ENCODE data around the gene TRAF4.

The TRAF4 gene

DNA sequence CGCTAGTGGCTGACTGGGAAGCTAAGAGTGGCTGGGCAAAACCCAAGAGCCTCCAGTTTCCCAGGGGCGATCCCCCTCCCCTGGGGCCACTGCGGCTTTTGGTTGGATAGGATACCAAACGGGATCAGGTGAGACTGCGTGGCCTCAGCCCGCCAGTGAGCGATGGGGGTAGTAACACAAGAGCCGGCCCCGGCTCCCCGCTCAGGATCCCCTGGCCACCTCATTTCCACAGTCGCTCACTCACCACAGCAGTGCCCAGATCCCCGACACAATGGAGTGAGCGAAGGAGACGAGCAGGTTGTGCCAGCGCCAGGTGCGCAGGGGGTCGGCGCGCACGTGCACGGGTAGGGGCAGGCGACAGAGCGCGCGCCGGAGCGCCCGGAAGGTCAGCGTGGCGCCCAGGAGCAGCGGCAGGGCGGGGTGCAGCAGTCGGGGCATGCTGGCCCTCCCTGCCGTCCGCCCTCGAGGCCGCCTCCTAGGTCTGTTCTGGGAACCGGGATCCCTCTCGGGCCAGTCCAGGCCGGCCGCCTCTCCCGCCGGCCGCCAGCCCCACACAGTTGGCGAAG lies 18.1 kb upstream of the TRAF4 start:
- DNase-seq = no peak
- Histone ChIP-seq H3K9me3 (ENCODE audit: control extremely low read depth in 1 of 5, control insufficient read depth in 4 of 5, insufficient read depth in 2 of 5, low read depth in 1 of 5, low read length in 4 of 5) (no peaks in the 10 kb centered on the region), H3K4me3 (ENCODE audit: control insufficient read depth in 1 of 7, extremely low read depth in 1 of 7, insufficient read depth in 4 of 7, low read depth in 2 of 7, low read length in 6 of 7) (peak overlapping the region; percentile 27 to 91 (median 67)), H3K4me1 (ENCODE audit: control extremely low read depth in 1 of 4, control insufficient read depth in 4 of 4, insufficient read depth in 4 of 4, low read length in 3 of 4) (peaks cover 9 to 68% (median 53%) of the 10 kb centered on the region in 4 experiments), H3K27me3 (replicated peaks in 2 of 5; ENCODE audit: control insufficient read depth in 4 of 5, insufficient read depth in 5 of 5, low read length in 4 of 5) (no peaks in the 10 kb centered on the region), H3K27ac (ENCODE audit: insufficient read depth in 1 of 2, low read depth in 1 of 2, low read length in 2 of 2, poor library complexity in 1 of 2, severe bottlenecking in 2 of 2) (peak overlapping the region in 1 of 2 experiments; percentile 61), H3K36me3 (ENCODE audit: control insufficient read depth in 4 of 4, insufficient read depth in 4 of 4, low read length in 3 of 4) (peaks cover 8 to 43% (median 34%) of the 10 kb centered on the region in 4 experiments)
- CTCF ChIA-PET = interaction anchor here (1.0 to 17.9 kb wide), 17 partner anchors 9 to 1271 kb away, joined by 3 to 507 read pairs (median 6); partner anchors contain the start of genes DHRS13, PROCA1 and TRAF4
- 3% methylated on average over 25 of the region's 45 CpGs for WGBS (ENCODE audit: insufficient coverage)
- POLR2A ChIA-PET = interaction anchor here (1.1 to 3.6 kb wide), 3 partner anchors 16 to 30 kb away, joined by 5 to 87 read pairs (median 9); partner anchors contain the start of gene TRAF4

GRCh38 chr17:28726226-28726626 lies 17.6 kb upstream of the TRAF4 start, which contains the start of gene TLCD1:
Gene TLCD1 (minus strand): TSS chr17:28726233. CDS start chr17:28726097, 136 bp downstream.
- whole genome bisulfite sequencing (ENCODE audit: insufficient coverage) = 0% methylated on average over 37 of the region's 49 CpGs
- Histone ChIP-seq H3K36me3 (ENCODE audit: control insufficient read depth in 4 of 4, insufficient read depth in 4 of 4, low read length in 3 of 4) (peaks cover 8 to 38% (median 34%) of the 10 kb centered on the region in 4 experiments), H3K4me3 (ENCODE audit: control insufficient read depth in 1 of 7, extremely low read depth in 1 of 7, insufficient read depth in 4 of 7, low read depth in 2 of 7, low read length in 6 of 7) (peak within 1 kb of the TSS; percentile 51 to 91 (median 83)), H3K4me1 (ENCODE audit: control extremely low read depth in 1 of 4, control insufficient read depth in 4 of 4, insufficient read depth in 4 of 4, low read length in 3 of 4) (peaks cover 8 to 63% (median 48%) of the 10 kb centered on the region in 4 experiments), H3K9me3 (ENCODE audit: control extremely low read depth in 1 of 5, control insufficient read depth in 4 of 5, insufficient read depth in 2 of 5, low read depth in 1 of 5, low read length in 4 of 5) (no peaks in the 10 kb centered on the region), H3K27me3 (replicated peaks in 2 of 5; ENCODE audit: control insufficient read depth in 4 of 5, insufficient read depth in 5 of 5, low read length in 4 of 5) (no peaks in the 10 kb centered on the region), H3K27ac (ENCODE audit: insufficient read depth in 1 of 2, low read depth in 1 of 2, low read length in 2 of 2, poor library complexity in 1 of 2, severe bottlenecking in 2 of 2) (peak within 1 kb of the TSS in 1 of 2 experiments; percentile 94)
- ChIA-PET POLR2A (interaction anchor here (1.0 to 3.6 kb wide), 4 partner anchors 15 to 30 kb away, joined by 3 to 87 read pairs (median 7); partner anchors contain the start of genes PROCA1 and TRAF4), CTCF (interaction anchor here (0.6 to 17.9 kb wide), 21 partner anchors 9 to 1271 kb away, joined by 3 to 507 read pairs (median 5); partner anchors contain the start of genes DHRS13, PROCA1 and TRAF4)
- peak; percentile 61 to 80 (median 79) for DNase-seq

- no peaks in the 10 kb centered on the region for H3K27me3 ChIP-seq (replicated peaks in 2 of 5; ENCODE audit: control insufficient read depth in 4 of 5, insufficient read depth in 5 of 5, low read length in 4 of 5)
- ChIA-PET CTCF (interaction anchor here (0.6 to 17.9 kb wide), 28 partner anchors 8 to 1272 kb away, joined by 3 to 507 read pairs (median 4); partner anchors contain the start of genes DHRS13, FAM222B, PROCA1 and SDF2), POLR2A (interaction anchor here (1.0 to 3.6 kb wide), 5 partner anchors 14 to 37 kb away, joined by 3 to 87 read pairs (median 5); partner anchors contain the start of genes PROCA1 and TRAF4)
- peak overlapping the region in 1 of 2 experiments; percentile 94 for H3K27ac ChIP-seq (ENCODE audit: insufficient read depth in 1 of 2, low read depth in 1 of 2, low read length in 2 of 2, poor library complexity in 1 of 2, severe bottlenecking in 2 of 2)
- WGBS (ENCODE audit: insufficient coverage) = 0% methylated on average over 51 of the region's 57 CpGs
- peaks cover 5 to 56% (median 41%) of the 10 kb centered on the region in 4 experiments for H3K4me1 ChIP-seq (ENCODE audit: control extremely low read depth in 1 of 4, control insufficient read depth in 4 of 4, insufficient read depth in 4 of 4, low read length in 3 of 4)
- peak; percentile 90 to 92 (median 92) for DNase-seq
- H3K4me3 ChIP-seq (ENCODE audit: control insufficient read depth in 1 of 7, extremely low read depth in 1 of 7, insufficient read depth in 4 of 7, low read depth in 2 of 7, low read length in 6 of 7) = peak overlapping the region; percentile 51 to 91 (median 83)
- H3K9me3 ChIP-seq (ENCODE audit: control extremely low read depth in 1 of 5, control insufficient read depth in 4 of 5, insufficient read depth in 2 of 5, low read depth in 1 of 5, low read length in 4 of 5) = no peaks in the 10 kb centered on the region
- H3K36me3 ChIP-seq (ENCODE audit: control insufficient read depth in 4 of 4, insufficient read depth in 4 of 4, low read length in 3 of 4) = peaks cover 8 to 32% (median 29%) of the 10 kb centered on the region in 4 experiments
These were observed 17.0 kb upstream of the TRAF4 start for GRCh38 chr17:28726627-28727491.

- 0% methylated on average over 50 of the region's 64 CpGs for WGBS (ENCODE audit: insufficient coverage)
- H3K4me1 ChIP-seq (ENCODE audit: control extremely low read depth in 1 of 4, control insufficient read depth in 4 of 4, insufficient read depth in 4 of 4, low read length in 3 of 4) = peaks cover 5 to 39% (median 33%) of the 10 kb centered on the region in 4 experiments
These were observed 15.2 kb upstream of the TRAF4 start, which contains the start of gene NEK8 for GRCh38 chr17:28728364-28729200. Gene NEK8 (plus strand): TSS chr17:28728788. CDS start chr17:28728814, 26 bp downstream.

DNA sequence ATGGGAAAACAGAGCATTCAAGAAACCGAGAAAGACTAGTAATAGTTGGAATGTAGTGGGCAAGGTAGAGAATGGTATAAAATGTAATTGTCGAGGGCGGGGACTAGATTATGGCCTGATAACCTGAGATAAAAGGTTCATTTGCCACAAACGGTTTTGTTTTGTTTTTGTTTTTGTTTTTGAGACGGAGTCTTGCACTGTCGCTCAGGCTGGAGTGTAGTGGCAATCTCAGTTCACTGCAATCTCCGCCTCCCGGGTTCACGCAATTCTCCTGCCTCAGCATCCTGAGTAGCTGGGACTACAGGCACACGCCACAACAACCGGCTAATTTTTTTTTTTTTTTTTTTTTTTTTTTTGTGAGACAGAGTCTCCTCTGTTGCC lies 13.9 kb upstream of the TRAF4 start:
- Histone ChIP-seq H3K36me3 (ENCODE audit: control insufficient read depth in 4 of 4, insufficient read depth in 4 of 4, low read length in 3 of 4) (peaks cover 0 to 7% (median 3%) of the 10 kb centered on the region in 4 experiments), H3K9me3 (ENCODE audit: control extremely low read depth in 1 of 5, control insufficient read depth in 4 of 5, insufficient read depth in 2 of 5, low read depth in 1 of 5, low read length in 4 of 5) (no peaks in the 10 kb centered on the region), H3K27me3 (replicated peaks in 2 of 5; ENCODE audit: control insufficient read depth in 4 of 5, insufficient read depth in 5 of 5, low read length in 4 of 5) (no peaks in the 10 kb centered on the region), H3K4me1 (ENCODE audit: control extremely low read depth in 1 of 4, control insufficient read depth in 4 of 4, insufficient read depth in 4 of 4, low read length in 3 of 4) (peaks cover 5 to 36% (median 32%) of the 10 kb centered on the region in 4 experiments), H3K4me3 (ENCODE audit: control insufficient read depth in 1 of 7, extremely low read depth in 1 of 7, insufficient read depth in 4 of 7, low read depth in 2 of 7, low read length in 6 of 7) (no peak overlapping the region), H3K27ac (ENCODE audit: insufficient read depth in 1 of 2, low read depth in 1 of 2, low read length in 2 of 2, poor library complexity in 1 of 2, severe bottlenecking in 2 of 2) (no peak overlapping the region)
- ChIA-PET POLR2A (no interaction called here), CTCF (interaction anchor here (17.9 kb wide), 1 partner anchor 16 kb away, joined by 507 read pairs; the partner anchor contains the start of gene TRAF4)
- 97% methylated on average over 11 of the region's 11 CpGs for WGBS (ENCODE audit: insufficient coverage)
- no peak for DNase-seq

More at GRCh38 chr17:28728364-28729200, 15.2 kb upstream of the TRAF4 start, which contains the start of gene NEK8:
- peaks cover under 1 to 16% (median 13%) of the 10 kb centered on the region in 4 experiments for H3K36me3 ChIP-seq (ENCODE audit: control insufficient read depth in 4 of 4, insufficient read depth in 4 of 4, low read length in 3 of 4)
- POLR2A ChIA-PET = interaction anchor here (0.5 to 3.6 kb wide), 5 partner anchors 10 to 1576 kb away, joined by 3 to 87 read pairs (median 5); partner anchors contain the start of gene TRAF4
- H3K27me3 ChIP-seq (replicated peaks in 2 of 5; ENCODE audit: control insufficient read depth in 4 of 5, insufficient read depth in 5 of 5, low read length in 4 of 5) = no peaks in the 10 kb centered on the region
- peak within 1 kb of the TSS; percentile 91 to 94 for H3K27ac ChIP-seq (ENCODE audit: insufficient read depth in 1 of 2, low read depth in 1 of 2, low read length in 2 of 2, poor library complexity in 1 of 2, severe bottlenecking in 2 of 2)
- H3K4me3 ChIP-seq (ENCODE audit: control insufficient read depth in 1 of 7, extremely low read depth in 1 of 7, insufficient read depth in 4 of 7, low read depth in 2 of 7, low read length in 6 of 7) = peak within 1 kb of the TSS; percentile 75 to 91 (median 84)
- CTCF ChIA-PET = interaction anchor here (0.8 to 17.9 kb wide), 9 partner anchors 9 to 224 kb away, joined by 3 to 507 read pairs (median 7); partner anchors contain the start of genes DHRS13, PROCA1, RPL23A and TRAF4
- H3K9me3 ChIP-seq (ENCODE audit: control extremely low read depth in 1 of 5, control insufficient read depth in 4 of 5, insufficient read depth in 2 of 5, low read depth in 1 of 5, low read length in 4 of 5) = no peaks in the 10 kb centered on the region
- DNase-seq = peak; percentile 87 to 94 (median 92)

GRCh38 chr17:28733346-28733745 lies 10.5 kb upstream of the TRAF4 start:
- H3K9me3 ChIP-seq (ENCODE audit: control extremely low read depth in 1 of 5, control insufficient read depth in 4 of 5, insufficient read depth in 2 of 5, low read depth in 1 of 5, low read length in 4 of 5) = peaks cover 0 to 3% (median 0%) of the 10 kb centered on the region in 5 experiments
- H3K36me3 ChIP-seq (ENCODE audit: control insufficient read depth in 4 of 4, insufficient read depth in 4 of 4, low read length in 3 of 4) = peaks cover 0 to 5% (median 4%) of the 10 kb centered on the region in 4 experiments
- no peak for DNase-seq
- ChIA-PET CTCF (interaction anchor here (0.5 to 17.9 kb wide), 3 partner anchors 13 to 110 kb away, joined by 3 to 507 read pairs (median 3); partner anchors contain the start of gene TRAF4), POLR2A (interaction anchor here (0.7 kb wide), 1 partner anchor 165 kb away, joined by 3 read pairs; no protein-coding TSS in a partner anchor)
- H3K27me3 ChIP-seq (replicated peaks in 2 of 5; ENCODE audit: control insufficient read depth in 4 of 5, insufficient read depth in 5 of 5, low read length in 4 of 5) = no peaks in the 10 kb centered on the region
- H3K4me3 ChIP-seq (ENCODE audit: control insufficient read depth in 1 of 7, extremely low read depth in 1 of 7, insufficient read depth in 4 of 7, low read depth in 2 of 7, low read length in 6 of 7) = no peak overlapping the region
- H3K4me1 ChIP-seq (ENCODE audit: control extremely low read depth in 1 of 4, control insufficient read depth in 4 of 4, insufficient read depth in 4 of 4, low read length in 3 of 4) = peaks cover 2 to 14% (median 9%) of the 10 kb centered on the region in 4 experiments
- H3K27ac ChIP-seq (ENCODE audit: insufficient read depth in 1 of 2, low read depth in 1 of 2, low read length in 2 of 2, poor library complexity in 1 of 2, severe bottlenecking in 2 of 2) = no peak overlapping the region
- no CpG with 5 or more reads among the region's 1 CpG for WGBS (ENCODE audit: insufficient coverage)

Data from common myeloid progenitor, CD34-positive (primary cell).